NCI-H82 treated with DMSO at 0.1 percent for 48 hours (cell line): Measurements from ENCODE around the gene HMCES.
"Not testable (repeated sequence)": the region's sequence is repeated elsewhere in the genome, so short reads cannot be mapped to it uniquely, and the experiment has no call there.

ENCODE experiments used
- DNase-seq: peaks from one replicate; lab custom pipeline; 2025; ENCODE audit not compliant: unreplicated experiment; lab: John Stamatoyannopoulos, UW

Gene HMCES

DNA sequence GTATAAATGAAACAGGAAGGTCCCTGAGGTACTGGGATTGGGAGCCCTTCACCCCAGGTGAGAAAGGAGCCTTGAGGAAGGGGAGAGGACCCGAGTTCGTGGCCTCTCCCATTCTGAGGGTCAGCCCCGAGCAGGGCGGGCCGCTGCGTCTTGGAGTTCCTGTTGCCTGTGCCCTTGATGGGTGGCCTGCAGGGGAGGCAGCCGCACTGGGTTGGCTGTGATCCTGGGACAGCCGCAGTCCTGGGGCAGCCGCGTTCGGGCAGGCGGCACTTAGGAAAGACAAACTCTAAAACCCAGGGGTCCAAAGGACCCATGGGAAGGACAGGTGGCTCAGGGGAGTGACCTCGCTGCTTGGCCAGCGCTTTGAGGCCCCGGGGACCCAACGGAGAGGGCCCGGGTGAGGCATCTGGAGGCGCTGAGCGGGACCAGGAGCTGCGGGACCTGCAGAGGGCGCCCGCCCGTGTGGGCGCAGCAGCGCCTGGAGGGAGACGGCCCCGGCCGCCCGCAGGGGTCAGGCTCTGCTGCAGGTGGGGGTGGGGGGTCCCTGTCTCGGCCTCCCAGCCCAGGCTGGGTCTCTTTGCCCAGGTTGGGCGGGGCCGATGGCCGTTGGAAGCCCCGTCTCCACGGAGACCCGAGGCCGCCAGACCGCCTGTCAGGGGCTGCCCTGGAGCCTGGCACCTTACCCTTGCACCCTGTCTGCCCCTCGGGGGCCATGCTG lies 65.1 kb downstream of the HMCES start:
- DNase-seq = no peak

DNA sequence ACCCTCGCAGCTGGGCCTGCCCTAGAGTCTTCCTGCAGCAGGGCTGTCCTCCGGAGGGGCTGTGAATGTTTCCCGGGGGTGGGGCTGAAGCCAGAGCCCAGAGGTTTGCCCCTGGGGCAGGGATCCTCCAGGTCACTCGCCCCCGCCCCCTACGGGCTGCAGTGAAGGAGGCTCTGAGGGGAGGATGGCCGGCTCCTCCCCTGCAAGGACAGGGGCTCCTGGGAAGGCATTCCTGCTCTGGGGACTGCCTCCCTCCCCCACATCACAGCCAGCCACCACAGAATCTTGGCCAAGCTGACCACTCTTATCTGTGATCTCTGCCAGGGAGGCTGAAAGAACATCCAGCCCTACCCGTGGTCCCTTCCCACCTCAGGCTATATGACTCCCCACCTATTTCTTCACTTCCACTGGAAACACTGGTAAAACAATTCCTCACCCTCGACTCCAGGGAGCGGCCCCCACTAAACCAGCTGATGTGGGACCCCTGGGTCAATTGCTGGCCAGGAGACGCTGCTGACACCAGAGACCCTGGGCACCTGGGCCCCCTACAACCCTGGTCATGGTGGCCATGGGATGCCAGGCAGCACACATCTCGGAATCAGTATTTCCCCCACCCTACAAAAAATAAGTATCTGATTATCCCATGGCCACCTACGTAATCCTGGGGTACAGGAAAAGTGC lies 66.0 kb downstream of the HMCES start:
- no peak for DNase-seq

DNA sequence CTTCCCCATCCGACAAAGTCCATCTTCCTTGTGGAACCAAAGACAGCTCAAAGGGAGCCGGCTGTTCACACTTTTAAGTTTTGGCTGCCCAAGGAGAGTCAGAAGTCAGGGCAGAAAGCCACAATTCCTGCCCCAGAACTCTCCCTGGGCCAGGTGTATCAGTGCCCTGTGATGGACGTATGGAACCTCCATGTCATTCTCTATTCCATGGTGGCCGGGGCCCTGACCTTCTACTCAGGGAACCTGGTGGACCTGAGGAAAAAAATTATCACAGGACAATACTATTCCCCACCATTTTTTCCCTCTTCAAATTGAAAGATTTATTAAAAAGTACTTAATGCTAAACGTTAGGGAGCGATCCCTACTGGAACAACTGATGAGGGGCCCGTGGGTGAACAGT lies 66.6 kb downstream of the HMCES start:
- no peak for DNase-seq

GRCh38 chr3:129345971-129346370 lies 67.3 kb downstream of the HMCES start:
- no peak for DNase-seq

GRCh38 chr3:129346695-129347457 lies 68.2 kb downstream of the HMCES start:
- no peak for DNase-seq

DNA sequence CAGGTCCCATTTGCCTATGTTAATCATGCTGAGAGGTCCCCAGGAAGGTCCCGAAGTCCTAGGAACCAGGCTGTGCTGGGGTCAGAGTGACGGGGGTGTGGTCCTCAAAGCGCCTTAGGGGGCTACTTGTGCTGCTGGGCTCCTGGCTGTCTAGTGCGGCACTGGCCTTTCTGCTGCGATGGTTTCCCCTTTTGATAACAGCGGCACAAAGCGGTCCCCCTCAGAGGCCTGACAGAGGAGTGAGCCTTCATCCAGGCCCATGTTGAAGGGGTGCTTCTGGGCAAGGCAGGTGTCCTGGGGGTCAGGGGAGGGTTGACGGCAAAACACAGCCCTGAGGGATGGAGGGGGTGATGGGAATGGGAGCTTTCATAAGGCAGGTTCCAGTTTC lies 68.8 kb downstream of the HMCES start:
- DNase-seq = no peak

- DNase-seq = no peak
Observed at GRCh38 chr3:129348734-129349133, 70.1 kb downstream of the HMCES start.

DNA sequence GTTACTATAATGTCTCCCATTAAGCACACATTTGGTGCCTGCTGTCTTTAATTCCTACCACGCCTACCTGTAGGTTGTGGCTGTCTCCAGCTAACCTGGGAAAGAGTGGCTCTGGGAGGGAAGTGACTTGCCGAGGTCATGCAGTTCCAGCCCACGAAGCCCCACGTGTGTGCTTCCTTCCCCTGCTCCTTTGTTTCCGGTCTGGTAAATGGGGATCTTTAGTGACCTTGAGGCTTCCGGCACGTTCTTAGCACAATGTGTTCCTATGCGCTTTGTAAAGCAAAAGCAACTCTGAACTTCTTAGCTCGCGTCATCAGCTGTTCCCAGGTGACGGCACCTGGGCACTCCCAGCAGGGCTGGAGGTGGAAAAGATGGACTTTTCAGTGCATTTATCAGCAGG lies 70.5 kb downstream of the HMCES start:
- not testable (repeated sequence) for DNase-seq

- DNase-seq = no peak
Observed at GRCh38 chr3:129349791-129350190, 71.1 kb downstream of the HMCES start.

GRCh38 chr3:129352045-129352444 lies 73.4 kb downstream of the HMCES start:
- no peak for DNase-seq

GRCh38 chr3:129352650-129353588 lies 74.2 kb downstream of the HMCES start:
- no peak for DNase-seq

DNA sequence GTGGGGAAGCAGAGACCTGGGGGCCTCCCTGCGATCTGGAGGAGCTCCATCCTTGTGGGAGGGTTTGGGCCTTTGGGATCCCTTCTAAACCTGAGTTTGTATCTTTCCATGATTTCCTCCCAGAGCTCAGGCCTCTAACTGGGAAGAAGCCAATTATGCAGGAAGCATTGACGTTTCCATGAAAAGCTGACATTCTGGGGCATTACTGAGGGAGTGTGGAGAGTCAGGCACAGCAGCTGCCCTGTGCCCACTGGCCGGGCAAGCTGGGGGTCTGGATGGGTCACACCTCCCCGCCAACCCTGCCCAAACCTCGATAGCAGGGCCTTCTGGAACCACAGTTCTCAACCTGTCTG lies 74.9 kb downstream of the HMCES start:
- no peak for DNase-seq
